GM12878 (cell line): Measurements from ENCODE around the gene PYGM. TPM values are rescaled to one million over a fixed set of nuclear protein-coding genes. Genes with fewer than 3 reads are reported as not detected.

ENCODE experiments used
- ATAC-seq: fragments of 200-7000 bp; cut with Tn5 transposase; 3 replicates; pipeline ENCODE4 v1.9.1; 2020; ENCODE audit warnings: mild to moderate bottlenecking, moderate library complexity
- BruUV-seq: library from RNA; stranded (reverse); fragments of 400-500 nt; replicated peaks from 2 replicates; lab custom pipeline; 2021; lab: Mats Ljungman, UMichigan
- CTCF ChIA-PET: fragments of 300-600 bp; sonication (Branson Sonifier 250); formaldehyde crosslinking; extraction: SDS; loops from one replicate; lab custom pipeline; 2021; ENCODE audit warnings: inconsistent platforms; lab: Yijun Ruan, JAX
- POLR2A ChIA-PET: fragments of 350-600 bp; formaldehyde crosslinking; extraction: SDS; loops from one replicate; lab custom pipeline; 2021; ENCODE audit warnings: inconsistent platforms; lab: Charles Lee
- RAD21 ChIA-PET: fragments of 300-600 bp; sonication (Branson Sonifier 250); formaldehyde crosslinking; loops from one replicate; lab custom pipeline; 2023; ENCODE audit warnings: antibody characterized with exemption; ENCODE audit not compliant: unreplicated experiment; lab: Charles Lee
- SMC1A ChIA-PET: fragments of 300-600 bp; sonication (Branson Sonifier 250); formaldehyde crosslinking; loops from one replicate; lab custom pipeline; 2023; ENCODE audit not compliant: unreplicated experiment, uncharacterized antibody; lab: Charles Lee
- DNase-seq: peaks from one replicate; pipeline ENCODE4 v3.0.0-alpha.2; 2011; ENCODE audit warnings: low read depth, low spot score
- FAIRE-seq: peaks from 3 replicates; lab custom pipeline; 2011; peaks lifted over from hg19 to GRCh38; lab: Jason Lieb, UNC
- H2AFZ ChIP-seq: 2 replicates; pipeline ENCODE4 v1.6.0; 2011; ENCODE audit warnings: low read depth, low read length, control low read depth; ENCODE audit not compliant: control insufficient read depth
- H3K27ac ChIP-seq: 2 replicates; pipeline ENCODE4 v1.5.1; 2011; ENCODE audit warnings: control low read depth; ENCODE audit not compliant: control insufficient read depth, insufficient read depth
- H3K27me3 ChIP-seq, 2 experiments: replicated peaks in 1 of 2; 2 replicates each; pipeline versions ENCODE4 v1.6.0 to v1.6.1; 2011; ENCODE audit warnings: low read length in 1 of 2; ENCODE audit not compliant: control insufficient read depth in 2 of 2, insufficient read depth in 2 of 2
- H3K36me3 ChIP-seq, 2 experiments: 2 replicates each; pipeline ENCODE4 v1.5.1; 2011; ENCODE audit warnings: low read length in 1 of 2; ENCODE audit not compliant: control insufficient read depth in 2 of 2, insufficient read depth in 2 of 2
- H3K4me1 ChIP-seq: 2 replicates; pipeline ENCODE4 v1.6.1; 2011; ENCODE audit warnings: mild to moderate bottlenecking, low read length, moderate library complexity, mixed read lengths; ENCODE audit not compliant: control insufficient read depth, insufficient read depth
- H3K4me2 ChIP-seq: 2 replicates; pipeline ENCODE4 v1.6.0; 2011; ENCODE audit warnings: control low read depth; ENCODE audit not compliant: control insufficient read depth, insufficient read depth
- H3K4me3 ChIP-seq: fragments of 200-600 bp; sonication (generic); 2 replicates; pipeline ENCODE4 v1.5.1; 2016
- H3K79me2 ChIP-seq: 2 replicates; pipeline ENCODE4 v1.6.0; 2011; ENCODE audit warnings: low read length; ENCODE audit not compliant: control insufficient read depth, insufficient read depth
- H3K9ac ChIP-seq: 2 replicates; pipeline ENCODE4 v1.8.0; 2011; ENCODE audit warnings: low read length, control low read depth, mixed read lengths; ENCODE audit not compliant: control insufficient read depth, insufficient read depth
- H3K9me3 ChIP-seq: replicated peaks from 3 replicates; pipeline ENCODE4 v1.5.1; 2011; ENCODE audit warnings: mild to moderate bottlenecking, low read length; ENCODE audit not compliant: control insufficient read depth, insufficient read depth
- H4K20me1 ChIP-seq: 2 replicates; pipeline ENCODE4 v1.6.0; 2011; ENCODE audit not compliant: control insufficient read depth, insufficient read depth
- KAT2A ChIP-seq: conservative IDR thresholded peaks from 2 replicates; pipeline ENCODE4 v1.6.1; 2011; ENCODE audit warnings: low read depth, low read length; ENCODE audit not compliant: control insufficient read depth
- MYB ChIP-seq: fragments of 150-350 bp; IDR thresholded peaks from 2 replicates; pipeline ENCODE4 v1.6.1; 2014; ENCODE audit warnings: mild to moderate bottlenecking, low read depth, low read length, borderline replicate concordance
- NFXL1 ChIP-seq: fragments of 450-650 bp; IDR thresholded peaks from 2 replicates; pipeline ENCODE4 v1.6.1; 2017; ENCODE audit warnings: antibody characterized with exemption, mild to moderate bottlenecking, borderline replicate concordance
- NR2C1 ChIP-seq: fragments of 450-650 bp; IDR thresholded peaks from 2 replicates; pipeline ENCODE4 v1.6.1; 2017; ENCODE audit warnings: antibody characterized with exemption, mild to moderate bottlenecking, moderate library complexity
- RBBP5 ChIP-seq: fragments of 200-600 bp; sonication (generic); conservative IDR thresholded peaks from 2 replicates; pipeline ENCODE4 v1.6.1; 2016
- RFX5 ChIP-seq: IDR thresholded peaks from 2 replicates; pipeline ENCODE4 v1.6.1; 2011; ENCODE audit warnings: low read depth, low read length, improper control_type of control experiment
- SMARCA5 ChIP-seq: fragments of 450-650 bp; IDR thresholded peaks from 2 replicates; pipeline ENCODE4 v1.6.1; 2017; ENCODE audit warnings: mild to moderate bottlenecking
- SP1 ChIP-seq: IDR thresholded peaks from one replicate; pipeline ENCODE4 v1.6.1; 2011; ENCODE audit warnings: low read depth, low read length
- whole genome bisulfite sequencing: methylation state at CpG from one replicate; pipeline ENCODE4 v1.1.6; 2016; ENCODE audit warnings: low lambda C conversion rate; ENCODE audit not compliant: insufficient replicate concordance, insufficient coverage; ENCODE audit errors: missing lambda C conversion rate; 5-methylcytosine and 5-hydroxymethylcytosine counted together
- in situ Hi-C: fragments of 300-500 bp; cut with MboI; formaldehyde crosslinking; loops from 9 replicates; pipeline ENCODE4 v1.14.3; 2018; ENCODE audit warnings: mixed read lengths
- intact Hi-C: fragments of 100-400 bp; cut with micrococcal nuclease; formaldehyde crosslinking; loops from one replicate; pipeline ENCODE4 v1.14.2; 2022; ENCODE audit not compliant: unreplicated experiment
- polyA plus RNA-seq, 11 experiments: library from polyadenylated mRNA; depleted of rRNA in 4 of 11; unstranded in 6 of 11; stranded (reverse) in 5 of 11; fragments of >200 nt; fragmentation: Nextera tagmentation in 4 of 11; fragmentation: Illumina TruSeq in 1 of 11; extraction: Ambion mirVana in 4 of 11; extraction: Trizol in 1 of 11; gene quantifications; 1 replicate in 1 of 11; 2 replicates in 10 of 11; pipeline versions ENCODE4 v1.2.1 to v1.2.3, GENCODE V29; 2011 to 2016; ENCODE audit warnings: inconsistent platforms in 2 of 11, missing spikeins in 2 of 11, low read depth in 1 of 11
- total RNA-seq, 4 experiments: library from RNA; depleted of rRNA in 3 of 4; stranded (reverse); fragments of >200 nt in 3 of 4; fragmentation: Illumina TruSeq in 1 of 4; extraction: Trizol in 1 of 4; gene quantifications; 2 replicates each; pipeline versions ENCODE4 v1.2.1 to v1.2.3, GENCODE V29; 2013 to 2021
- TF ChIP-seq, protein P1 (sequence below): fragments of 450-650 bp; IDR thresholded peaks from 2 replicates; pipeline ENCODE4 v1.6.1; 2018; ENCODE audit warnings: mild to moderate bottlenecking, low read depth, moderate library complexity; ENCODE audit not compliant: partially characterized antibody
- TF ChIP-seq, protein P2 (sequence below): IDR thresholded peaks from 2 replicates; pipeline ENCODE4 v1.6.1; 2012; ENCODE audit warnings: low read depth, low read length, improper control_type of control experiment
- TF ChIP-seq, protein P3 (sequence below): fragments of 450-650 bp; IDR thresholded peaks from 2 replicates; pipeline ENCODE4 v1.6.1; 2014; ENCODE audit warnings: mild to moderate bottlenecking
- TF ChIP-seq, protein P4 (sequence below): fragments of 450-650 bp; IDR thresholded peaks from 2 replicates; pipeline ENCODE4 v1.6.1; 2017; ENCODE audit warnings: mild to moderate bottlenecking

PYGM gene
- total and polyA plus RNA-seq, 10 of the 15 experiments (the other 5 are each of a cell fraction or from before 2014, with no cell fraction given), result 0.04 to 3.7 (median 0.27) TPM; not detected in 1

DNA sequence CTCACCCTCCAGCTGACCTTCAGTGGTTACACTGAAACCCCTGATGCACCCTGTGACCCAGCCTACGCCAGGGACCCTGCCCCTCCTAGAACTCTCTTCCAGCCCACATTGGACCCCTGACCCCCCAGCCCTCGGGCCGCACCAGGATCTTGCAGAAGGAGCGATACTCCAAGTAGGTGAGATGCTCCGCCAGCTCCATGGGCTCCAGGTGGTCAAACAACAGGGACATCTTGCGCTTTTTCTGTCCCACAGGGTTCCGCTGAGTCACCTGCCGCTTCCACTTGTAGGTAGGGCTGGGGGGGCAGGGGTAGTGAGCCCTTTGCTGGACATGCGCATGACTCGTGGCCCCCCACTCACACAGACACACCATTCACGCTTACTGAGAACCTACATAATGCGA, 19.9 kb downstream of the PYGM start:
- no peak overlapping the region for H3K4me3 ChIP-seq
- peaks cover 0 to 5% of the 10 kb centered on the region in 2 experiments; a peak in 3 of 4 replicates for H3K27me3 ChIP-seq
- intact Hi-C loops (no loop called here), in situ Hi-C loops (loop anchor here (5.0 kb wide), 1 partner anchor 53 kb away; no protein-coding TSS in a partner anchor)
- ATAC-seq, result no peak
- no peaks in the 10 kb centered on the region for H3K36me3 ChIP-seq
- no peaks in the 10 kb centered on the region for H3K9me3 ChIP-seq
- no peak for DNase-seq
- ChIA-PET RAD21 (interaction anchor here (0.9 to 1.8 kb wide), 3 partner anchors 49 to 89 kb away, joined by 3 to 12 read pairs (median 5); no protein-coding TSS in a partner anchor), POLR2A (interaction anchor here (1.2 kb wide), 1 partner anchor 37 kb away, joined by 3 read pairs; no protein-coding TSS in a partner anchor), SMC1A (interaction anchor here (1.2 to 1.3 kb wide), 2 partner anchors 32 to 51 kb away, joined by 4 to 6 read pairs; no protein-coding TSS in a partner anchor), CTCF (interaction anchor here (0.5 to 9.7 kb wide), 2 partner anchors 52 to 91 kb away, joined by 3 to 86 read pairs; no protein-coding TSS in a partner anchor)
- 63% methylated on average over 12 of the region's 12 CpGs for WGBS
- H2AFZ ChIP-seq, result no peak overlapping the region
- no TSS peak for BruUV-seq
- H3K9ac ChIP-seq, result no peak overlapping the region
- no peaks in the 10 kb centered on the region for H3K79me2 ChIP-seq
- no peak overlapping the region for H3K4me2 ChIP-seq
- H4K20me1 ChIP-seq, result no peaks in the 10 kb centered on the region
- TF ChIP-seq NFXL1 (no peak), SMARCA5 (no peak), KAT2A (no peak), RFX5 (no peak), RBBP5 (no peak), MYB (no peak), NR2C1 (no peak), SP1 (no peak)
- TF ChIP-seq, protein P1, sequence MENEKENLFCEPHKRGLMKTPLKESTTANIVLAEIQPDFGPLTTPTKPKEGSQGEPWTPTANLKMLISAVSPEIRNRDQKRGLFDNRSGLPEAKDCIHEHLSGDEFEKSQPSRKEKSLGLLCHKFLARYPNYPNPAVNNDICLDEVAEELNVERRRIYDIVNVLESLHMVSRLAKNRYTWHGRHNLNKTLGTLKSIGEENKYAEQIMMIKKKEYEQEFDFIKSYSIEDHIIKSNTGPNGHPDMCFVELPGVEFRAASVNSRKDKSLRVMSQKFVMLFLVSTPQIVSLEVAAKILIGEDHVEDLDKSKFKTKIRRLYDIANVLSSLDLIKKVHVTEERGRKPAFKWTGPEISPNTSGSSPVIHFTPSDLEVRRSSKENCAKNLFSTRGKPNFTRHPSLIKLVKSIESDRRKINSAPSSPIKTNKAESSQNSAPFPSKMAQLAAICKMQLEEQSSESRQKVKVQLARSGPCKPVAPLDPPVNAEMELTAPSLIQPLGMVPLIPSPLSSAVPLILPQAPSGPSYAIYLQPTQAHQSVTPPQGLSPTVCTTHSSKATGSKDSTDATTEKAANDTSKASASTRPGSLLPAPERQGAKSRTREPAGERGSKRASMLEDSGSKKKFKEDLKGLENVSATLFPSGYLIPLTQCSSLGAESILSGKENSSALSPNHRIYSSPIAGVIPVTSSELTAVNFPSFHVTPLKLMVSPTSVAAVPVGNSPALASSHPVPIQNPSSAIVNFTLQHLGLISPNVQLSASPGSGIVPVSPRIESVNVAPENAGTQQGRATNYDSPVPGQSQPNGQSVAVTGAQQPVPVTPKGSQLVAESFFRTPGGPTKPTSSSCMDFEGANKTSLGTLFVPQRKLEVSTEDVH, result no peak
- TF ChIP-seq, protein P2, sequence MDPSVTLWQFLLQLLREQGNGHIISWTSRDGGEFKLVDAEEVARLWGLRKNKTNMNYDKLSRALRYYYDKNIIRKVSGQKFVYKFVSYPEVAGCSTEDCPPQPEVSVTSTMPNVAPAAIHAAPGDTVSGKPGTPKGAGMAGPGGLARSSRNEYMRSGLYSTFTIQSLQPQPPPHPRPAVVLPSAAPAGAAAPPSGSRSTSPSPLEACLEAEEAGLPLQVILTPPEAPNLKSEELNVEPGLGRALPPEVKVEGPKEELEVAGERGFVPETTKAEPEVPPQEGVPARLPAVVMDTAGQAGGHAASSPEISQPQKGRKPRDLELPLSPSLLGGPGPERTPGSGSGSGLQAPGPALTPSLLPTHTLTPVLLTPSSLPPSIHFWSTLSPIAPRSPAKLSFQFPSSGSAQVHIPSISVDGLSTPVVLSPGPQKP, result no peak
- TF ChIP-seq, protein P3, sequence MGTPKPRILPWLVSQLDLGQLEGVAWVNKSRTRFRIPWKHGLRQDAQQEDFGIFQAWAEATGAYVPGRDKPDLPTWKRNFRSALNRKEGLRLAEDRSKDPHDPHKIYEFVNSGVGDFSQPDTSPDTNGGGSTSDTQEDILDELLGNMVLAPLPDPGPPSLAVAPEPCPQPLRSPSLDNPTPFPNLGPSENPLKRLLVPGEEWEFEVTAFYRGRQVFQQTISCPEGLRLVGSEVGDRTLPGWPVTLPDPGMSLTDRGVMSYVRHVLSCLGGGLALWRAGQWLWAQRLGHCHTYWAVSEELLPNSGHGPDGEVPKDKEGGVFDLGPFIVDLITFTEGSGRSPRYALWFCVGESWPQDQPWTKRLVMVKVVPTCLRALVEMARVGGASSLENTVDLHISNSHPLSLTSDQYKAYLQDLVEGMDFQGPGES, result no peak
- TF ChIP-seq, protein P4, sequence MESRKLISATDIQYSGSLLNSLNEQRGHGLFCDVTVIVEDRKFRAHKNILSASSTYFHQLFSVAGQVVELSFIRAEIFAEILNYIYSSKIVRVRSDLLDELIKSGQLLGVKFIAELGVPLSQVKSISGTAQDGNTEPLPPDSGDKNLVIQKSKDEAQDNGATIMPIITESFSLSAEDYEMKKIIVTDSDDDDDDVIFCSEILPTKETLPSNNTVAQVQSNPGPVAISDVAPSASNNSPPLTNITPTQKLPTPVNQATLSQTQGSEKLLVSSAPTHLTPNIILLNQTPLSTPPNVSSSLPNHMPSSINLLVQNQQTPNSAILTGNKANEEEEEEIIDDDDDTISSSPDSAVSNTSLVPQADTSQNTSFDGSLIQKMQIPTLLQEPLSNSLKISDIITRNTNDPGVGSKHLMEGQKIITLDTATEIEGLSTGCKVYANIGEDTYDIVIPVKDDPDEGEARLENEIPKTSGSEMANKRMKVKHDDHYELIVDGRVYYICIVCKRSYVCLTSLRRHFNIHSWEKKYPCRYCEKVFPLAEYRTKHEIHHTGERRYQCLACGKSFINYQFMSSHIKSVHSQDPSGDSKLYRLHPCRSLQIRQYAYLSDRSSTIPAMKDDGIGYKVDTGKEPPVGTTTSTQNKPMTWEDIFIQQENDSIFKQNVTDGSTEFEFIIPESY, result no peak
- peaks cover 22% of the 10 kb centered on the region for H3K4me1 ChIP-seq
- no peak for FAIRE-seq
- no peak overlapping the region for H3K27ac ChIP-seq
